Breast epithelium (tissue), 4 donors: Measurements from ENCODE around the gene CD164L2. TPM values are rescaled to one million over a fixed set of nuclear protein-coding genes. Genes with fewer than 3 reads are reported as not detected.

ENCODE experiments used
- DNase-seq, 2 donors: peaks; one replicate each; pipeline ENCODE4 v3.0.0-alpha.2; 2019; ENCODE audit warnings: low spot score in 2 of 2
- H3K27ac ChIP-seq, 2 donors: fragments of 200-600 bp; sonication (generic) in 1 of 2; one replicate each; pipeline ENCODE4 v1.5.1; 2016 to 2019; ENCODE audit warnings: mild to moderate bottlenecking in 1 of 2
- H3K27me3 ChIP-seq, 2 donors: fragments of 200-600 bp; sonication (generic) in 1 of 2; one replicate each; pipeline versions ENCODE4 v1.5.1 to v1.6.0; 2017 to 2019; ENCODE audit warnings: control low read depth in 1 of 2, mild to moderate bottlenecking in 1 of 2
- H3K36me3 ChIP-seq: fragments of 200-600 bp; one replicate; pipeline ENCODE4 v1.5.1; 2019
- H3K4me1 ChIP-seq, 2 donors: fragments of 200-600 bp; sonication (generic); one replicate each; pipeline ENCODE4 v1.5.1; 2016 to 2019; ENCODE audit warnings: control low read depth in 1 of 2
- H3K4me3 ChIP-seq, 3 donors: fragments of 200-600 bp; sonication (generic); 1 replicate in 2 of 3; 2 replicates in 1 of 3; pipeline ENCODE4 v1.5.1; 2016 to 2019; ENCODE audit warnings: mild to moderate bottlenecking in 3 of 3, moderate library complexity in 2 of 3
- H3K9me3 ChIP-seq, 2 donors: fragments of 200-600 bp; sonication (generic) in 1 of 2; one replicate each; pipeline ENCODE4 v1.5.1; 2016 to 2019; ENCODE audit warnings: control low read depth in 1 of 2
- POLR2A ChIP-seq: fragments of 450-650 bp; IDR thresholded peaks from one replicate; pipeline ENCODE4 v1.6.1; 2016; ENCODE audit warnings: antibody characterized with exemption, mild to moderate bottlenecking, moderate library complexity
- POLR2AphosphoS5 ChIP-seq, 3 donors: sonication (generic); formaldehyde crosslinking; IDR thresholded peaks; one replicate each; pipeline ENCODE4 v1.6.1; 2017; ENCODE audit warnings: antibody characterized with exemption in 3 of 3
- intact Hi-C: fragments of 100-400 bp; cut with DNase I; formaldehyde crosslinking; loops from one replicate; pipeline ENCODE4 v1.15.1; 2023; ENCODE audit warnings: low total_unique reads
- total RNA-seq, 3 donors: library from RNA; depleted of rRNA; stranded (reverse); fragments of >200 nt; gene quantifications; one replicate each; pipeline ENCODE4 v1.1.0, GENCODE V29; 2016
- TF ChIP-seq, protein P1 (sequence below), 3 donors: fragments of 450-650 bp; IDR thresholded peaks; one replicate each; pipeline ENCODE4 v1.5.1; 2016 to 2017; ENCODE audit warnings: antibody characterized with exemption in 3 of 3, mild to moderate bottlenecking in 3 of 3, moderate library complexity in 3 of 3

Gene CD164L2
- total RNA-seq, 3 donors from 2014 or later, result 0.66 to 5.3 TPM; not detected in 1

DNA sequence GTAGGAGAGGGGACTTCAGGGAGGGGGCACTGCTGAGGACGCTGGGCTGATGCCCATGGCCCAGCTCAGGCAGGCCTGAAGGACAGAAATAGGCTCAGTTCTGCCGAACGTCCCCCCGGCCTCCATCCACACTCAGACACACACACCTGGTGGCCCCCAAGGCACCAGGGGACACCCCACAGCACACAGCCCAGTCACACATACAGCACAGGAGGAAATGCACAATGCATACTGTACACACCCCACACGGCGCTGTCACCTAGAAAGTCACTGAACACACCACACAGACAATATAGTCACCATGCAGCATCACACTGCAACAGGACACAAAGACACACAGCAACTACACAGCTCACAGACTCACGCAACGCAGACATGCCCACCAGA, 40.7 kb downstream of the CD164L2 start:
- Histone ChIP-seq H3K27ac (peak overlapping the region; percentile 87 to 89), H3K4me1 (peaks cover 3 to 4% of the 10 kb centered on the region in 2 donors), H3K36me3 (no peaks in the 10 kb centered on the region), H3K27me3 (no peaks in the 10 kb centered on the region), H3K4me3 (peak overlapping the region in 2 of 3 donors; percentile 60 to 70), H3K9me3 (no peaks in the 10 kb centered on the region)
- TF ChIP-seq, protein P1, sequence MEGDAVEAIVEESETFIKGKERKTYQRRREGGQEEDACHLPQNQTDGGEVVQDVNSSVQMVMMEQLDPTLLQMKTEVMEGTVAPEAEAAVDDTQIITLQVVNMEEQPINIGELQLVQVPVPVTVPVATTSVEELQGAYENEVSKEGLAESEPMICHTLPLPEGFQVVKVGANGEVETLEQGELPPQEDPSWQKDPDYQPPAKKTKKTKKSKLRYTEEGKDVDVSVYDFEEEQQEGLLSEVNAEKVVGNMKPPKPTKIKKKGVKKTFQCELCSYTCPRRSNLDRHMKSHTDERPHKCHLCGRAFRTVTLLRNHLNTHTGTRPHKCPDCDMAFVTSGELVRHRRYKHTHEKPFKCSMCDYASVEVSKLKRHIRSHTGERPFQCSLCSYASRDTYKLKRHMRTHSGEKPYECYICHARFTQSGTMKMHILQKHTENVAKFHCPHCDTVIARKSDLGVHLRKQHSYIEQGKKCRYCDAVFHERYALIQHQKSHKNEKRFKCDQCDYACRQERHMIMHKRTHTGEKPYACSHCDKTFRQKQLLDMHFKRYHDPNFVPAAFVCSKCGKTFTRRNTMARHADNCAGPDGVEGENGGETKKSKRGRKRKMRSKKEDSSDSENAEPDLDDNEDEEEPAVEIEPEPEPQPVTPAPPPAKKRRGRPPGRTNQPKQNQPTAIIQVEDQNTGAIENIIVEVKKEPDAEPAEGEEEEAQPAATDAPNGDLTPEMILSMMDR (IDR thresholded peaks at IDR 0.05), result no peak
- peak in 1 of 3 donors; percentile 4 for TF ChIP-seq POLR2AphosphoS5 (IDR thresholded peaks at IDR 0.05)
- intact Hi-C loops, result no loop called here
- DNase-seq, result peak in 1 of 2 donors; percentile 38

DNA sequence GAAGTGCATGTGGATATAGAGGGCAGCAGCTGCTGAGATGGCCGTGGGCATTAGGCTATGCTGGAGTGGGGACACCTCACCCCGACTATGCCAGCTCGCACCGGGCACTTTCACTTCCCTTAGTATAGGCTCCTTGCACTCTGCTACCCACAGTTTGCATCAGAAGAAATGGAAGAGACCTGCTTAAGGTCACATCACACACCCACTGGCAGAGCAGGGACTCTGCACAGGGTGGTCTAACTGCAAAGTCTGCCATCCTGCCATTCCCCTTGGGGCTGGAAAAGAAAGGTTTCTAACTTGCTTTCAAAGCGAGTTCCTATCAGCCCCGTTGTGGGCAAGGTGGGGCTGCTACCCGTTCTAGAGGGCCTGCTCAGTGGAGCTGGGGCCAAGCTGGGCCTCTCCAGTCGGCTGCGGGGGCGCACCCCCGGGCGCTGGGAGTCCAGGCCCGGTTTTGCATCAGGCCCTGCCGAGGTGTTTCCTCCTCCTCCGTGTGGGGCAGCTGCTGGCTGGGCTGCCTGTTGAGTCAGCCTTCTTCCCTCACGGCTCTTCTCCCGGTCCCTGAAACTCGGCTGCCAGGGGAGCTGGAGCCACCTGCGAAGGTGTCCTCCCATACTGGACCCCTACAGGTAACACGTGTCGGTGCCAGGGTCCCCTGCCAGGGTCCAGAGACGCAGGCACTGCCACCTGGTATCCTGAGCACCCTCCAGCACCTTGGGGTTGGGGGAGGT, 41.4 kb downstream of the CD164L2 start, which contains the start of gene SYTL1:
Gene SYTL1, plus strand, starts transcription at position 498 of the 728 bp plus-strand sequence. CDS start 3,313 bp downstream, outside the sequence.
- H3K9me3 ChIP-seq, result no peaks in the 10 kb centered on the region
- H3K27ac ChIP-seq, result peak within 1 kb of the TSS; percentile 87 to 89
- H3K4me3 ChIP-seq, result peak within 1 kb of the TSS in 2 of 3 donors; percentile 60 to 70
- no peak for TF ChIP-seq POLR2A
- no peak for TF ChIP-seq POLR2AphosphoS5 (IDR thresholded peaks at IDR 0.05)
- TF ChIP-seq, protein P1 (IDR thresholded peaks at IDR 0.05), result no peak
- H3K36me3 ChIP-seq, result no peaks in the 10 kb centered on the region
- no peaks in the 10 kb centered on the region for H3K27me3 ChIP-seq
- H3K4me1 ChIP-seq, result peaks cover 3 to 4% of the 10 kb centered on the region in 2 donors
- DNase-seq, result peak; percentile 64 to 70
- intact Hi-C loops, result no loop called here

- TF ChIP-seq POLR2A (no peak), POLR2AphosphoS5 (IDR thresholded peaks at IDR 0.05) (no peak)
- TF ChIP-seq, protein P1 (IDR thresholded peaks at IDR 0.05), result no peak
- Histone ChIP-seq H3K27ac (no peak overlapping the region), H3K27me3 (no peaks in the 10 kb centered on the region), H3K4me1 (peaks cover 3 to 4% of the 10 kb centered on the region in 2 donors), H3K4me3 (no peak overlapping the region), H3K36me3 (peaks cover 3% of the 10 kb centered on the region), H3K9me3 (no peaks in the 10 kb centered on the region)
- DNase-seq, result no peak
- intact Hi-C loops, result loop anchor here (2.0 kb wide), 1 partner anchor 54 kb away; no protein-coding TSS in a partner anchor
These were observed 43.9 kb downstream of the CD164L2 start for GRCh38 chr1:27339213-27339612.

DNA sequence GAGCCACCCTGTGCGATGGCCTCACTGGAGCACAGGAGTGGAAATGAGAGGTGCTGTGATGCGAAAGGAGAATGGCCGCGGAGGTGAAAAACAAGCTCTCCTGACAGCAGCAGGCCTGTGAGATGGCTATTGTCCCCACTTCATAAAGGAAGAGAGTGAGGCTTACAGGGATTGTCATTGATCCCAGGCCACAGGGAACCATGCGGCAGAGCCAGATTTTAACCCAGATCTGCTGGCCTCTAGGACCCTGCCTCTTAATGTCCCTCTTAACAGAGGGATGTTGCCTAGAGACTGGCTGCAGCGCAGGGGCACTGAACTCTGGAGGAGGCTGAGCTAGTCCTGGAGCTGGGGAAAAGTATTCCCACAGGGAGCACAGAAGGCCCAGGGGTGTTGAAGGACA, 44.4 kb downstream of the CD164L2 start:
- DNase-seq, result no peak
- Histone ChIP-seq H3K27me3 (no peaks in the 10 kb centered on the region), H3K36me3 (peaks cover 5% of the 10 kb centered on the region), H3K4me1 (peaks cover 3 to 4% of the 10 kb centered on the region in 2 donors), H3K9me3 (no peaks in the 10 kb centered on the region), H3K27ac (no peak overlapping the region), H3K4me3 (no peak overlapping the region)
- TF ChIP-seq, protein P1 (IDR thresholded peaks at IDR 0.05), result no peak
- TF ChIP-seq POLR2AphosphoS5 (IDR thresholded peaks at IDR 0.05), result no peak
- TF ChIP-seq POLR2A, result no peak
- intact Hi-C loops, result loop anchor here (2.0 kb wide), 1 partner anchor 54 kb away; no protein-coding TSS in a partner anchor

DNA sequence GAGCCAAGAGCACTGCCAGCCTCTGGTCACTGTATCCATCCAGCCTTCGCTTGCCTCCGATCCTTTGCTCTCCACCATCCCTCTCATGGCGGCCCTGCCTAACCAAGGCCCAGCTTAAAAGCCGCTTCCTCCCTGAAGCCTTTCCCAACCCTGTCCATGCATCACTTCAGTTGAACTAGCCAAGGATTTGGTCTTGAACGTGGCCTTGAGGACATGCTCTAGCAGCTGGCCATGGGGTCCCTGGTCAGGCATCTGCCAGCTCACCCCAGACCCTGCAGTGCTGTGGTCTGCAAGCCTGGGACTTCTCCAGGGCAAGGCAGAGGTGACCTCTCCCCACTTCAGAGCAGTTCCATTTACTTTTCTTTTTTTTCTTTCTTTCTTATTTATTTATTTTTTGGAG, 46.4 kb downstream of the CD164L2 start:
- intact Hi-C loops, result no loop called here
- Histone ChIP-seq H3K36me3 (peaks cover 5% of the 10 kb centered on the region), H3K9me3 (no peaks in the 10 kb centered on the region), H3K27ac (no peak overlapping the region), H3K4me1 (peaks cover 0 to 2% of the 10 kb centered on the region in 2 donors), H3K4me3 (no peak overlapping the region), H3K27me3 (no peaks in the 10 kb centered on the region)
- TF ChIP-seq, protein P1 (IDR thresholded peaks at IDR 0.05), result no peak
- no peak for DNase-seq
